Fibroblast of lung (primary cell): Measurements from ENCODE around the gene DGKG. TPM values are rescaled to one million over a fixed set of nuclear protein-coding genes. Genes with fewer than 3 reads are reported as not detected.
A peak's percentile ranks its signal among the peaks of the same experiment; 100 is the strongest.

Experiments
- DNase-seq, 2 donors: peaks; one replicate each; pipeline versions ENCODE4 v3.0.0 to v3.0.0-alpha.2; 2010; ENCODE audit warnings: low read depth in 2 of 2
- H2AFZ ChIP-seq: 2 replicates; pipeline ENCODE4 v1.5.1; 2012; ENCODE audit warnings: low read length, control low read depth, inconsistent platforms
- H3K27ac ChIP-seq: 2 replicates; pipeline ENCODE4 v1.5.1; 2011; ENCODE audit warnings: low read length, control low read depth; ENCODE audit not compliant: insufficient read depth
- H3K27me3 ChIP-seq: 2 replicates; pipeline ENCODE4 v1.5.1; 2011; ENCODE audit warnings: mild to moderate bottlenecking, low read length; ENCODE audit not compliant: control insufficient read depth, insufficient read depth
- H3K36me3 ChIP-seq: 2 replicates; pipeline ENCODE4 v1.5.1; 2011; ENCODE audit warnings: low read length; ENCODE audit not compliant: control insufficient read depth, insufficient read depth
- H3K4me1 ChIP-seq: 2 replicates; pipeline ENCODE4 v1.5.1; 2011; ENCODE audit warnings: low read length; ENCODE audit not compliant: control insufficient read depth, insufficient read depth; ENCODE audit errors: extremely low read depth
- H3K4me2 ChIP-seq: 2 replicates; pipeline ENCODE4 v1.5.1; 2011; ENCODE audit warnings: low read length, control low read depth; ENCODE audit not compliant: insufficient read depth; ENCODE audit errors: extremely low read depth
- H3K4me3 ChIP-seq, 4 experiments: fragments of 200-600 bp in 1 of 4; sonication (generic) in 1 of 4; replicated peaks in 1 of 4; 2 replicates each; pipeline ENCODE4 v1.5.1; 2011 to 2016; ENCODE audit warnings: low read length in 4 of 4, low read depth in 3 of 4, mild to moderate bottlenecking in 3 of 4, control low read depth in 2 of 4, inconsistent platforms in 1 of 4, mixed read lengths in 1 of 4; ENCODE audit not compliant: insufficient read depth in 1 of 4; ENCODE audit errors: control extremely low read depth in 1 of 4
- H3K79me2 ChIP-seq: 2 replicates; pipeline ENCODE4 v1.5.1; 2012; ENCODE audit warnings: mild to moderate bottlenecking, low read length, inconsistent platforms; ENCODE audit not compliant: control insufficient read depth, insufficient read depth
- H3K9ac ChIP-seq: 2 replicates; pipeline ENCODE4 v1.5.1; 2011; ENCODE audit warnings: mild to moderate bottlenecking, low read length, control low read depth; ENCODE audit not compliant: insufficient read depth
- H3K9me3 ChIP-seq: 2 replicates; pipeline ENCODE4 v1.5.1; 2012; ENCODE audit warnings: low read depth, low read length; ENCODE audit not compliant: control insufficient read depth, insufficient read depth
- H4K20me1 ChIP-seq: 2 replicates; pipeline ENCODE4 v1.5.1; 2011; ENCODE audit warnings: low read length; ENCODE audit not compliant: control insufficient read depth, insufficient read depth; ENCODE audit errors: extremely low read depth
- CTCF ChIP-seq, 2 donors: IDR thresholded peaks in 1 of 2; conservative IDR thresholded peaks in 1 of 2; 1 replicate in 1 of 2; 2 replicates in 1 of 2; pipeline ENCODE4 v1.5.1; 2011 to 2012; ENCODE audit warnings: low read length in 2 of 2, control low read depth in 1 of 2, inconsistent platforms in 1 of 2, low read depth in 1 of 2, mild to moderate bottlenecking in 1 of 2
- EZH2 ChIP-seq: IDR thresholded peaks from 2 replicates; pipeline ENCODE4 v1.5.1; 2012; ENCODE audit warnings: low read length, control low read depth, mild to moderate bottlenecking; ENCODE audit errors: missing control alignments
- polyA plus RNA-seq, 2 donors: library from polyadenylated mRNA; depleted of rRNA in 1 of 2; stranded (reverse) in 1 of 2; unstranded in 1 of 2; fragments of >200 nt; gene quantifications; 2 replicates each; pipeline ENCODE4 v1.2.1, GENCODE V29; 2011 to 2012; ENCODE audit warnings: missing spikeins in 1 of 2
- total RNA-seq: library from RNA; depleted of rRNA; stranded (reverse); fragments of >200 nt; gene quantifications from 2 replicates; pipeline ENCODE4 v1.2.1, GENCODE V29; 2014

The DGKG gene
- total and polyA plus RNA-seq, 2 donors (not counting 1 experiment from before 2014, with no cell fraction given) = 3.7 to 4.8 TPM

- DNase-seq = no peak
- no peak overlapping the region for H3K9ac ChIP-seq
These were observed 148.1 kb downstream of the DGKG start for GRCh38 chr3:186213946-186214345.

GRCh38 chr3:186212611-186213010, 149.4 kb downstream of the DGKG start:
- H3K27ac ChIP-seq = no peak overlapping the region
- H3K79me2 ChIP-seq = no peaks in the 10 kb centered on the region
- H4K20me1 ChIP-seq = no peaks in the 10 kb centered on the region
- peaks cover 13% of the 10 kb centered on the region for H3K4me1 ChIP-seq
- H3K4me3 ChIP-seq = no peak overlapping the region
- no peaks in the 10 kb centered on the region for H3K36me3 ChIP-seq
- no peak overlapping the region for H3K9ac ChIP-seq
- H3K27me3 ChIP-seq = no peaks in the 10 kb centered on the region
- no peaks in the 10 kb centered on the region for H3K9me3 ChIP-seq
- H3K4me2 ChIP-seq = no peak overlapping the region
- no peak for TF ChIP-seq CTCF (conservative IDR thresholded peaks at IDR 0.05 in 1 of 2, IDR thresholded peaks at IDR 0.05 in 1 of 2; ENCODE audit: low read depth in 1 of 2, low read length in 2 of 2)
- DNase-seq = no peak
- H2AFZ ChIP-seq = no peak overlapping the region

More at GRCh38 chr3:186213946-186214345, 148.1 kb downstream of the DGKG start:
- H3K79me2 ChIP-seq = no peaks in the 10 kb centered on the region
- H2AFZ ChIP-seq = no peak overlapping the region
- no peaks in the 10 kb centered on the region for H3K27me3 ChIP-seq
- no peaks in the 10 kb centered on the region for H3K9me3 ChIP-seq
- no peaks in the 10 kb centered on the region for H4K20me1 ChIP-seq
- no peak overlapping the region for H3K4me2 ChIP-seq
- no peaks in the 10 kb centered on the region for H3K36me3 ChIP-seq
- TF ChIP-seq EZH2 (no peak), CTCF (conservative IDR thresholded peaks at IDR 0.05 in 1 of 2, IDR thresholded peaks at IDR 0.05 in 1 of 2; ENCODE audit: low read depth in 1 of 2, low read length in 2 of 2) (no peak)
- H3K4me1 ChIP-seq = peaks cover 13% of the 10 kb centered on the region
- H3K27ac ChIP-seq = no peak overlapping the region
- H3K4me3 ChIP-seq = no peak overlapping the region

GRCh38 chr3:186210852-186211500, 151.1 kb downstream of the DGKG start:
- Histone ChIP-seq H3K9me3 (no peaks in the 10 kb centered on the region), H3K36me3 (no peaks in the 10 kb centered on the region), H3K4me2 (no peak overlapping the region), H3K9ac (no peak overlapping the region), H3K4me3 (no peak overlapping the region), H2AFZ (peak overlapping the region; percentile 13), H4K20me1 (no peaks in the 10 kb centered on the region), H3K79me2 (no peaks in the 10 kb centered on the region), H3K27ac (peak overlapping the region; percentile 77), H3K4me1 (peaks cover 13% of the 10 kb centered on the region), H3K27me3 (no peaks in the 10 kb centered on the region)
- TF ChIP-seq EZH2 = no peak
- TF ChIP-seq CTCF (conservative IDR thresholded peaks at IDR 0.05 in 1 of 2, IDR thresholded peaks at IDR 0.05 in 1 of 2; ENCODE audit: low read depth in 1 of 2, low read length in 2 of 2) = no peak
- DNase-seq = no peak
